ENCODE measurements around the gene UPK1A. TPM values are rescaled to one million over a fixed set of nuclear protein-coding genes. Genes with fewer than 3 reads are reported as not detected.

Gene UPK1A
- total RNA-seq, 2 experiments from 2014 or later = not detected

GRCh38 chr19:35644987-35645679 is 21.2 kb upstream of the UPK1A start:
- ChIA-PET CTCF (ENCODE audit: unreplicated experiment) (interaction anchor here (0.6 kb wide), 1 partner anchor 96 kb away, joined by 3 read pairs; no protein-coding TSS in a partner anchor), POLR2A (interaction anchor here (0.9 to 1.3 kb wide), 3 partner anchors 98 to 103 kb away, joined by 3 to 4 read pairs (median 3); partner anchors contain the start of genes LIN37, PSENEN and U2AF1L4)
- peak overlapping the region; percentile 72 for H3K4me3 ChIP-seq (ENCODE audit: low read depth, low read length, poor library complexity, severe bottlenecking)
- DNase-seq (ENCODE audit: low spot score) = peak; percentile 76
- peak overlapping the region; percentile 65 for H3K27ac ChIP-seq (ENCODE audit: low read depth, low read length, poor library complexity, severe bottlenecking)
- no peaks in the 10 kb centered on the region for H3K9me2 ChIP-seq (ENCODE audit: insufficient read depth, low read length)
- H2AFZ ChIP-seq (ENCODE audit: low read length) = peak overlapping the region; percentile 89; the same call in 1 of the 2 replicates
- H3K4me2 ChIP-seq (ENCODE audit: low read length) = peak overlapping the region; percentile 97
- BruUV-seq (replicated peaks) = no TSS peak
- H4K20me1 ChIP-seq (ENCODE audit: insufficient read depth, low read length) = 0 out of 2 replicates have a peak, but pooled peaks cover 5% of the 10 kb centered on the region
- intact Hi-C loops (cut with micrococcal nuclease; ENCODE audit: unreplicated experiment) = loop anchor here (1.0 to 10.0 kb wide), 3 partner anchors 98 to 410 kb away; partner anchors contain the start of genes THAP8, TMEM147 and WDR62
- H3K4me1 ChIP-seq (ENCODE audit: insufficient read depth, low read length, poor library complexity, severe bottlenecking) = peaks cover 51% of the 10 kb centered on the region
- TF ChIP-seq CTCF (conservative IDR thresholded peaks at IDR 0.05; ENCODE audit: low read length) (no peak), EZH2phosphoT487 (IDR thresholded peaks at IDR 0.05; ENCODE audit: borderline replicate concordance, low read depth, low read length) (no peak)
- peaks cover 5% of the 10 kb centered on the region for H3K36me3 ChIP-seq (ENCODE audit: insufficient read depth, low read length)
- H3K79me2 ChIP-seq (ENCODE audit: insufficient read depth, low read depth, low read length) = peaks cover 20% of the 10 kb centered on the region
- H3K9me3 ChIP-seq (ENCODE audit: low read length) = no peaks in the 10 kb centered on the region

- peaks cover 57% of the 10 kb centered on the region for H3K4me1 ChIP-seq (ENCODE audit: insufficient read depth, low read length, poor library complexity, severe bottlenecking)
- no peak overlapping the region for H3K4me3 ChIP-seq (ENCODE audit: low read depth, low read length, poor library complexity, severe bottlenecking)
- peak overlapping the region; percentile 89; the same call in 1 of the 2 replicates for H2AFZ ChIP-seq (ENCODE audit: low read length)
- CTCF ChIA-PET (ENCODE audit: unreplicated experiment) = no interaction called here
- TF ChIP-seq EZH2phosphoT487 (IDR thresholded peaks at IDR 0.05; ENCODE audit: borderline replicate concordance, low read depth, low read length) (no peak), CTCF (conservative IDR thresholded peaks at IDR 0.05; ENCODE audit: low read length) (no peak)
- no peaks in the 10 kb centered on the region for H3K9me2 ChIP-seq (ENCODE audit: insufficient read depth, low read length)
- intact Hi-C loops (cut with micrococcal nuclease; ENCODE audit: unreplicated experiment) = loop anchor here (5.0 to 10.0 kb wide), 2 partner anchors 99 to 409 kb away; partner anchors contain the start of genes THAP8, TMEM147 and WDR62
- H3K9me3 ChIP-seq (ENCODE audit: low read length) = no peaks in the 10 kb centered on the region
- DNase-seq (ENCODE audit: low spot score) = no peak
- BruUV-seq (replicated peaks) = no TSS peak
- H3K4me2 ChIP-seq (ENCODE audit: low read length) = no peak overlapping the region
- H3K36me3 ChIP-seq (ENCODE audit: insufficient read depth, low read length) = peaks cover 13% of the 10 kb centered on the region
- no peak overlapping the region for H3K27ac ChIP-seq (ENCODE audit: low read depth, low read length, poor library complexity, severe bottlenecking)
- H4K20me1 ChIP-seq (ENCODE audit: insufficient read depth, low read length) = 0 out of 2 replicates have a peak, but pooled peaks cover 5% of the 10 kb centered on the region
- H3K79me2 ChIP-seq (ENCODE audit: insufficient read depth, low read depth, low read length) = peaks cover 28% of the 10 kb centered on the region
- POLR2A ChIA-PET = interaction anchor here (0.9 to 1.3 kb wide), 3 partner anchors 99 to 102 kb away, joined by 3 to 4 read pairs (median 3); partner anchors contain the start of genes LIN37, PSENEN and U2AF1L4
These were observed 20.4 kb upstream of the UPK1A start for GRCh38 chr19:35645680-35646511.
